DND-41 (cell line): ENCODE data around the gene FASTK.

Experiments used
- ATAC-seq: fragments of 200-7000 bp; cut with Tn5 transposase; 3 replicates; pipeline ENCODE4 v1.9.1; 2021; ENCODE audit warnings: low read depth; ENCODE audit not compliant: insufficient read depth
- DNase-seq: peaks from one replicate; pipeline ENCODE4 v3.0.0-alpha.2; 2020
- H2AFZ ChIP-seq: 2 replicates; pipeline ENCODE4 v1.6.0; 2012; ENCODE audit warnings: low read depth, low read length
- H3K27ac ChIP-seq: 2 replicates; pipeline ENCODE4 v1.5.1; 2012; ENCODE audit warnings: low read length, inconsistent platforms
- H3K27me3 ChIP-seq: fragments of 200-600 bp; sonication (generic); 2 replicates; pipeline ENCODE4 v1.6.0; 2012; ENCODE audit warnings: low read length, mild to moderate bottlenecking, inconsistent platforms; ENCODE audit not compliant: insufficient read depth, poor library complexity
- H3K36me3 ChIP-seq: 2 replicates; pipeline ENCODE4 v1.5.1; 2012; ENCODE audit warnings: low read length, inconsistent platforms; ENCODE audit not compliant: insufficient read depth
- H3K4me1 ChIP-seq: 2 replicates; pipeline ENCODE4 v1.5.1; 2012; ENCODE audit warnings: mild to moderate bottlenecking, low read length; ENCODE audit not compliant: insufficient read depth
- H3K4me2 ChIP-seq: 2 replicates; pipeline ENCODE4 v1.6.0; 2012; ENCODE audit warnings: mild to moderate bottlenecking, moderate library complexity, low read length, inconsistent platforms; ENCODE audit not compliant: insufficient read depth
- H3K4me3 ChIP-seq, 2 experiments: fragments of 200-600 bp in 1 of 2; shearing (Covaris generic) in 1 of 2; 2 replicates each; pipeline ENCODE4 v1.5.1; 2012 to 2016; ENCODE audit warnings: inconsistent platforms in 2 of 2, low read length in 2 of 2, mild to moderate bottlenecking in 2 of 2, low read depth in 1 of 2, moderate library complexity in 1 of 2
- H3K79me2 ChIP-seq: 2 replicates; pipeline ENCODE4 v1.6.0; 2012; ENCODE audit warnings: low read length, inconsistent platforms; ENCODE audit not compliant: insufficient read depth
- H3K9ac ChIP-seq: 2 replicates; pipeline ENCODE4 v1.6.0; 2012; ENCODE audit warnings: low read depth, mild to moderate bottlenecking, inconsistent platforms, low read length, moderate library complexity
- H3K9me3 ChIP-seq: 2 replicates; pipeline ENCODE4 v1.5.1; 2012; ENCODE audit warnings: low read length, moderate library complexity, mild to moderate bottlenecking, inconsistent platforms; ENCODE audit not compliant: insufficient read depth, severe bottlenecking
- H4K20me1 ChIP-seq: 2 replicates; pipeline ENCODE4 v1.6.0; 2012; ENCODE audit warnings: low read length; ENCODE audit not compliant: insufficient read depth
- EZH2 ChIP-seq: IDR thresholded peaks from 3 replicates; pipeline ENCODE4 v1.6.1; 2012; ENCODE audit warnings: borderline replicate concordance, low read depth, mild to moderate bottlenecking, moderate library complexity, low read length, inconsistent platforms; ENCODE audit not compliant: severe bottlenecking
- TF ChIP-seq, protein P1 (sequence below): IDR thresholded peaks from 2 replicates; pipeline ENCODE4 v1.5.1; 2012; ENCODE audit warnings: borderline replicate concordance, low read length, moderate library complexity, mild to moderate bottlenecking; ENCODE audit not compliant: poor library complexity, severe bottlenecking; ENCODE audit errors: extremely low read depth

FASTK gene

DNA sequence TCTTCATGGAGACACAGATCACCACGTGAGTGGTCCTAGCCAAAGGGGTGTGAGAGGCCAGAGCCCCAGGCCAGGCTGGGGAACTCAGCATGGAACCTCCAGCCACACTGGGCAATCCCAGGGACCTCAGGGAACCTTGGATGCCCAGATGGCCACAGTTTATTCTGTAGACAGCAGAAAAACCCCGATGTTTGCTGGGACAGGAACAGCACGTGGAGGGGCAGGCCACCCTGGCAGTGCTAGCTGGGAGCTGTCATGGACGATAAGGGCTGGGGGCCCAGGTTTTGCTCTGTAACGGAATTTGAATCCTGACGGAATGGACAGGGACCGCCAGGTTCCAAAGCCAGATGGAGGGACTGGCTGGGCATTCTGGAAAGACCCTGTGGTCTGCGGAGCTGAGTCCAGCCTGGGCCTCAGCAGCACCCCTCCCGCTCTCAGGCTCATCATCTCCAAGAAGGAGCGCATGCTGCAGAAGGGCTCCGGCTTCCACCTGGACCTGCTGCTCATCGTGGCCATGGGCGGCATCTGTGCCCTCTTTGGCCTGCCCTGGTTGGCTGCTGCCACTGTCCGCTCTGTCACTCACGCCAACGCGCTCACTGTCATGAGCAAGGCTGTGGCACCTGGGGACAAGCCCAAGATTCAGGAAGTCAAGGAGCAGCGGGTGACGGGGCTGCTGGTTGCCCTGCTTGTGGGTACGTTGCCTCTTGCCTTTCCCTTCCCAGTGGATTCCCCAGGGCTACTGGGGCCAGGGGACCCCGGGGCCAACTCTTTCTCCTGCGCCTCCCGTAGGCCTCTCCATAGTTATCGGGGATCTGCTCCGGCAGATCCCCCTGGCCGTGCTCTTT lies 5.6 kb downstream of the FASTK start:
- no peak overlapping the region for H3K27ac ChIP-seq

DNA sequence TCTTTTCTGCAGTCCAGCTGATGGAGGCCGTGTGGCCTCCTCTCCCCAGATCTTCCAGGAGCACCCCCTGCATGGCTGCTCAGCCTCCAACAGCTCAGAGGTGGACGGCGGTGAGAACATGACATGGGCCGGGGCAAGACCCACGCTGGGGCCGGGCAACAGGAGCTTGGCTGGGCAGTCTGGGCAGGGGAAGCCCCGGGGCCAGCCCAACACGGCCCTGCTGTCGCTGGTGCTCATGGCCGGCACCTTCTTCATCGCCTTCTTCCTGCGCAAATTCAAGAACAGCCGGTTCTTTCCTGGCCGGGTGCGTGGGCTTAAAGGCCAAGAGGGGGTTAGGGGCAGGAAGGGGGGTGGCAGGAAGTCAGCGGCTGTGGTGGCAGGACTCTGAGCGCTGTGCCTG lies 6.6 kb downstream of the FASTK start:
- Histone ChIP-seq H2AFZ (no peak overlapping the region), H4K20me1 (peaks cover 31% of the 10 kb centered on the region), H3K27me3 (no peaks in the 10 kb centered on the region), H3K79me2 (peaks cover 9% of the 10 kb centered on the region), H3K9ac (no peak overlapping the region), H3K4me2 (no peak overlapping the region), H3K4me3 (no peak overlapping the region), H3K9me3 (no peaks in the 10 kb centered on the region), H3K27ac (no peak overlapping the region), H3K4me1 (peaks cover 14% of the 10 kb centered on the region), H3K36me3 (peaks cover 89% of the 10 kb centered on the region)
- TF ChIP-seq, protein P1, sequence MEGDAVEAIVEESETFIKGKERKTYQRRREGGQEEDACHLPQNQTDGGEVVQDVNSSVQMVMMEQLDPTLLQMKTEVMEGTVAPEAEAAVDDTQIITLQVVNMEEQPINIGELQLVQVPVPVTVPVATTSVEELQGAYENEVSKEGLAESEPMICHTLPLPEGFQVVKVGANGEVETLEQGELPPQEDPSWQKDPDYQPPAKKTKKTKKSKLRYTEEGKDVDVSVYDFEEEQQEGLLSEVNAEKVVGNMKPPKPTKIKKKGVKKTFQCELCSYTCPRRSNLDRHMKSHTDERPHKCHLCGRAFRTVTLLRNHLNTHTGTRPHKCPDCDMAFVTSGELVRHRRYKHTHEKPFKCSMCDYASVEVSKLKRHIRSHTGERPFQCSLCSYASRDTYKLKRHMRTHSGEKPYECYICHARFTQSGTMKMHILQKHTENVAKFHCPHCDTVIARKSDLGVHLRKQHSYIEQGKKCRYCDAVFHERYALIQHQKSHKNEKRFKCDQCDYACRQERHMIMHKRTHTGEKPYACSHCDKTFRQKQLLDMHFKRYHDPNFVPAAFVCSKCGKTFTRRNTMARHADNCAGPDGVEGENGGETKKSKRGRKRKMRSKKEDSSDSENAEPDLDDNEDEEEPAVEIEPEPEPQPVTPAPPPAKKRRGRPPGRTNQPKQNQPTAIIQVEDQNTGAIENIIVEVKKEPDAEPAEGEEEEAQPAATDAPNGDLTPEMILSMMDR, result no peak
- TF ChIP-seq EZH2, result no peak
- DNase-seq, result no peak
- ATAC-seq, result no peak

More for the DNA sequence above, 5.6 kb downstream of the FASTK start:
- Histone ChIP-seq H3K4me1 (peaks cover 24% of the 10 kb centered on the region), H3K79me2 (peaks cover 19% of the 10 kb centered on the region), H3K9ac (no peak overlapping the region), H3K27me3 (no peaks in the 10 kb centered on the region), H3K9me3 (no peaks in the 10 kb centered on the region), H3K4me2 (no peak overlapping the region), H3K4me3 (no peak overlapping the region), H3K36me3 (peaks cover 87% of the 10 kb centered on the region), H2AFZ (no peak overlapping the region), H4K20me1 (peaks cover 38% of the 10 kb centered on the region)
- ATAC-seq (no peak), DNase-seq (no peak)
- TF ChIP-seq, protein P1, result no peak
- TF ChIP-seq EZH2, result no peak

DNA sequence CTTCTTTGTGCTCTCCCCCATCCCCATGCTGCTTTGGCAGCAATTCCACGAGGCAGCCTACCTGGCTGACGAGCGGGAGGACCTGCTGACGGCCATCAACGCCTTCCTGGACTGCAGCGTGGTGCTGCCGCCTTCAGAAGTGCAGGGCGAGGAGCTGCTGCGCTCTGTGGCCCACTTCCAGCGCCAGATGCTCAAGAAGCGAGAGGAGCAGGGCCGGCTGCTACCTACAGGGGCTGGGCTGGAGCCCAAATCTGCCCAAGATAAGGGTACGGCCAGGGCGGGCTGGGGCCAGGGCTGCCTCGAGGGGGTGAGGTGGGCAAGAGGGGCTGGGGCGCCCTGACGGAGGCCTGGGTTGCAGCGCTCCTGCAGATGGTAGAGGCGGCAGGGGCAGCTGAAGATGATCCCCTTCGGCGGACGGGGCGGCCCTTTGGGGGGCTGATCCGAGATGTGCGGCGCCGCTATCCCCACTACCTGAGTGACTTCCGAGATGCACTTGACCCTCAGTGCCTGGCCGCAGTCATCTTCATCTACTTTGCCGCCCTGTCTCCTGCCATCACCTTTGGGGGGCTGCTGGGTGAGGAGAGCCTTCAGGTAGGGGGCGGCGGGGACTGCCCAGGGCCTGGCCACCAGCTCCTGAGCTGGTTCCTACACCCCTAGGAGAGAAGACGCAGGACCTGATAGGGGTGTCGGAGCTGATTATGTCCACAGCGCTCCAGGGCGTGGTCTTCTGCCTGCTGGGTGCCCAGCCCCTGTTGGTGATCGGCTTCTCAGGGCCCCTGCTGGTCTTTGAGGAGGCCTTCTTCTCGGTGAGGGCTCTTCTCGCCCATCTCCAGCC lies 9.4 kb downstream of the FASTK start:
- Histone ChIP-seq H3K36me3 (peaks cover 88% of the 10 kb centered on the region), H3K4me1 (no peaks in the 10 kb centered on the region)
- no peak for ATAC-seq

More for the DNA sequence above, 9.4 kb downstream of the FASTK start:
- no peak overlapping the region for H3K4me2 ChIP-seq
- no peak overlapping the region for H3K4me3 ChIP-seq
- TF ChIP-seq, protein P1, result no peak
- TF ChIP-seq EZH2, result no peak
- no peak for DNase-seq
- H3K9me3 ChIP-seq, result no peaks in the 10 kb centered on the region
- H3K79me2 ChIP-seq, result no peaks in the 10 kb centered on the region
- no peak overlapping the region for H2AFZ ChIP-seq
- no peak overlapping the region for H3K27ac ChIP-seq
- H3K27me3 ChIP-seq, result no peaks in the 10 kb centered on the region
- H4K20me1 ChIP-seq, result peaks cover 5% of the 10 kb centered on the region; the same call in 1 of the 2 replicates
- H3K9ac ChIP-seq, result no peak overlapping the region
